Activated T-helper 1 cell treated with anti-CD3 and anti-CD28 coated beads, Interleukin-12 subunit alpha, Interleukin-12 subunit beta, Interleukin-2, Interleukin-4 antibody, amounts not matched to agents 30 ng/mL and 10 ng/mL and 1 ng/mL, durations not matched to agents 14 hours and 24 hours and 36 hours (primary cell): ENCODE measurements around the gene FGD3. TPM values are rescaled to one million over a fixed set of nuclear protein-coding genes. Genes with fewer than 3 reads are reported as not detected.

Source experiments
- DNase-seq: peaks from one replicate; pipeline ENCODE4 v3.0.0; 2021; ENCODE audit warnings: low spot score
- H3K27ac Mint-ChIP-seq: one replicate; pipeline ENCODE4 v1.8.0; 2021; ENCODE audit warnings: mild to moderate bottlenecking, mixed read lengths
- H3K27me3 Mint-ChIP-seq: one replicate; pipeline ENCODE4 v1.8.0; 2022; ENCODE audit warnings: mild to moderate bottlenecking, moderate library complexity, mixed read lengths; ENCODE audit not compliant: insufficient read depth
- H3K36me3 Mint-ChIP-seq: one replicate; pipeline ENCODE4 v1.8.0; 2021; ENCODE audit warnings: low read depth, mixed read lengths
- H3K4me1 Mint-ChIP-seq: one replicate; pipeline ENCODE4 v1.8.0; 2021; ENCODE audit warnings: low read depth, mixed read lengths
- H3K4me3 Mint-ChIP-seq: one replicate; pipeline ENCODE4 v1.8.0; 2021; ENCODE audit warnings: mild to moderate bottlenecking, moderate library complexity, mixed read lengths
- H3K9me3 Mint-ChIP-seq: one replicate; pipeline ENCODE4 v1.8.0; 2021; ENCODE audit warnings: mixed read lengths
- intact Hi-C: fragments of 100-400 bp; cut with micrococcal nuclease; formaldehyde crosslinking; loops from one replicate; pipeline ENCODE4 v1.15.1; 2024
- total RNA-seq: library from RNA; stranded (reverse); gene quantifications from 2 replicates; pipeline ENCODE4 v1.2.3, GENCODE V29; 2022

Gene FGD3
- total RNA-seq, 1 donor from 2014 or later, result 43.9 TPM

- Mint-ChIP-seq H3K4me1 (peaks cover 62% of the 10 kb centered on the region), H3K27me3 (no peaks in the 10 kb centered on the region), H3K36me3 (peaks cover 20% of the 10 kb centered on the region), H3K27ac (peak overlapping the region; percentile 84), H3K4me3 (no peak overlapping the region), H3K9me3 (peaks cover 12% of the 10 kb centered on the region)
- DNase-seq, result no peak
- intact Hi-C loops, result loop anchor here (5.0 kb wide), 2 partner anchors 86 to 194 kb away; partner anchors contain the start of gene ZNF484
Observed at GRCh38 chr9:92962846-92963245, 15.5 kb downstream of the FGD3 start.

- peak; percentile 77 for DNase-seq
- H3K9me3 Mint-ChIP-seq, result peaks cover 12% of the 10 kb centered on the region
- H3K4me3 Mint-ChIP-seq, result peak overlapping the region; percentile 98
- peaks cover 69% of the 10 kb centered on the region for H3K4me1 Mint-ChIP-seq
- H3K27ac Mint-ChIP-seq, result peak overlapping the region; percentile 97
- intact Hi-C loops, result loop anchor here (1.0 to 5.0 kb wide), 8 partner anchors 8 to 489 kb away; partner anchors contain the start of genes FAM120AOS and ZNF484
- no peaks in the 10 kb centered on the region for H3K27me3 Mint-ChIP-seq
- H3K36me3 Mint-ChIP-seq, result peaks cover 21% of the 10 kb centered on the region
Observed at GRCh38 chr9:92963831-92964606, 16.7 kb downstream of the FGD3 start.

- peak overlapping the region; percentile 98 for H3K4me3 Mint-ChIP-seq
- no peaks in the 10 kb centered on the region for H3K27me3 Mint-ChIP-seq
- H3K36me3 Mint-ChIP-seq, result peaks cover 21% of the 10 kb centered on the region
- intact Hi-C loops, result loop anchor here (1.0 to 5.0 kb wide), 8 partner anchors 8 to 488 kb away; partner anchors contain the start of genes FAM120AOS and ZNF484
- H3K9me3 Mint-ChIP-seq, result peaks cover 12% of the 10 kb centered on the region
- H3K4me1 Mint-ChIP-seq, result peaks cover 74% of the 10 kb centered on the region
- no peak for DNase-seq
- H3K27ac Mint-ChIP-seq, result peak overlapping the region; percentile 97
Observed at GRCh38 chr9:92964607-92965060, 17.3 kb downstream of the FGD3 start.

DNA sequence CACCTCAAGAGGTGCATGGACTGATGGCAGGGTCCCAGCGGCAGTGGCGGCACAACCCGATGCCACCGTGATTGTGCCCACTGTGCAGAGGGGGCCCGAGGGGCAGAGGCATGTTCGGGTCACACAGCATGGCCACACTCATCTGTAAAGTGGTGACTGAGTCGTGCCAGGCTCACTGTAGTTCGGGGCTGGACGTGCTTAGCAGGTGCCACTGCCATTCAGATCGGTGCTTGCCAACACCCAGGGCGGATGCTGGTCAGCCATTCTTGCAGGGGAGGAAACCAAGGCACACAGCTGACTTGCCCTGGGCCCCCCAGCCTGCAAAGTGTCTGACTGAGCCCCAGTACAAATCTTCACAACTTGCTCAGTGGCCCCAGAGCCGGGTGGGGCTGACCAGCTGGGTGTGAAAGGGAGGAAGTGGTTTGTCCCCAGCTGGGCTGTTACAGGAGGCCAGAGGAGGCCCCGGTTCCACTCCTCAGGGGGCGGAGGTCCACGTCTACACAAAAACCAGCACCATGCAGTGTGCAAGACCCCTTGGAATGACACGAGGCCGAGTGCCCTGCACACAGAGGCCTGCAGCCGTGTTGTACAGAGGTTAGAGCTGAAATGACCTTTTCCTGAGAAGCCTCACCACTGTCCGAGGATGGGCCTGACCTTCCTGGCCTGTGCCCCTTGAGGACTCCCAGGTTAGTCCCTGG lies 17.9 kb downstream of the FGD3 start:
- peaks cover 21% of the 10 kb centered on the region for H3K36me3 Mint-ChIP-seq
- peaks cover 12% of the 10 kb centered on the region for H3K9me3 Mint-ChIP-seq
- H3K4me3 Mint-ChIP-seq, result peak overlapping the region; percentile 98
- DNase-seq, result no peak
- intact Hi-C loops, result loop anchor here (2.0 kb wide), 3 partner anchors 38 to 488 kb away; partner anchors contain the start of gene FAM120AOS
- H3K27ac Mint-ChIP-seq, result peak overlapping the region; percentile 97
- peaks cover 74% of the 10 kb centered on the region for H3K4me1 Mint-ChIP-seq
- no peaks in the 10 kb centered on the region for H3K27me3 Mint-ChIP-seq

DNA sequence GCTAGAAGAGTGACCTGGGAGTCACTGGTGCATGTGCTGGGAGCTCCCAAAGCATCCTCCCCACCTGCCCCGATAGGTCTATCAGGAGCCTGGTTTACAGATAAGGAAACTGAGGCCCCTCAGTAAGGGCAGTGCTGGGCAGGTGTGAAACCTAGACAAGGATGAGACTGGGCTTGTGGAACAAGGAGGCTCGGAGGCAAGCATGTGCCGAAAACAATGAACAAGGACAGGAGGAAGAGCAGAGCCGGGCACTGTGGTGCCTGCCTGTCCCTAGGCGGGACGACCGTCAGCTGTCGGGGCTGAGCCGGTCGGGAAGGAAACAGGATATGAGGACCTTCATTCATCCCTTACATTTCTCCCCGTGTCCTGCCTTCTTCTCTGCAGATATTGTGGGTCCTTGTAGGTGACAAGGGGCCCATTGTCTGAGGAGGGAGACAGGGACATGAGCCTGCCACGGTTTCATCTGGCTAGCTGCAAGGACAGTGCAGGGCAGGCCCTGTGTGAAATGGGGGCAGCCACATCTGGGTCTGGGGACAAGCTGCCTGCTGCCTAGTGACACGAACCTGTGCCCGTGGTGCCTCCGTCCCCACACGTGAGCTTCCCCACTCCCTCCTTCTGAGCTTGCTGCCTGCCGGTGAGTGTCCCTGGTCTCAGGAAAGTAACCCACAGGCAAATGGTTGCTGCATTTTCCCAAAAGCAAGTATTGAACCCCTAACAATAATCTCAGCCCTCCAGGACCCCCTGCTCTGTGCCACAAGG lies 18.6 kb downstream of the FGD3 start:
- peak overlapping the region; percentile 97 for H3K27ac Mint-ChIP-seq
- no peaks in the 10 kb centered on the region for H3K27me3 Mint-ChIP-seq
- intact Hi-C loops, result loop anchor here (2.0 kb wide), 4 partner anchors 37 to 487 kb away; partner anchors contain the start of genes FAM120AOS and SUSD3
- peaks cover 12% of the 10 kb centered on the region for H3K9me3 Mint-ChIP-seq
- peak overlapping the region; percentile 98 for H3K4me3 Mint-ChIP-seq
- DNase-seq, result no peak
- peaks cover 21% of the 10 kb centered on the region for H3K36me3 Mint-ChIP-seq
- peaks cover 80% of the 10 kb centered on the region for H3K4me1 Mint-ChIP-seq

DNA sequence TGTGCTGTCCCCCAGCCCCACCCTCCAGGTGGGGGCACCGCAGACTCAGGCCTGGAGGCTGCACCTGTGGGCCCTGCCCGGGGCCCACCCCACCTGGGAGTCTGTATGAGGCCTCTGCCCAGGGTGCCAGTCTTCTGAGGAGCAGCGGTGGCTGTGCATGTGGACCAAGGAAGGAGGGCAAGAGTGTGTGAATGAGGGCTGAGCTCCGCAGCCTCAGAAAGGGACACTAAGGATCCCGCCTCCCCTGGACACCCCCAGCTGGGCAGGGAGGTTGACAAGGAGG lies 19.1 kb downstream of the FGD3 start:
- Mint-ChIP-seq H3K36me3 (peaks cover 24% of the 10 kb centered on the region), H3K4me1 (peaks cover 81% of the 10 kb centered on the region), H3K27ac (peak overlapping the region; percentile 97), H3K9me3 (peaks cover 8% of the 10 kb centered on the region), H3K4me3 (peak overlapping the region; percentile 98), H3K27me3 (no peaks in the 10 kb centered on the region)
- no peak for DNase-seq
- intact Hi-C loops, result loop anchor here (2.0 kb wide), 1 partner anchor 92 kb away; the partner anchor contains the start of gene SUSD3

DNA sequence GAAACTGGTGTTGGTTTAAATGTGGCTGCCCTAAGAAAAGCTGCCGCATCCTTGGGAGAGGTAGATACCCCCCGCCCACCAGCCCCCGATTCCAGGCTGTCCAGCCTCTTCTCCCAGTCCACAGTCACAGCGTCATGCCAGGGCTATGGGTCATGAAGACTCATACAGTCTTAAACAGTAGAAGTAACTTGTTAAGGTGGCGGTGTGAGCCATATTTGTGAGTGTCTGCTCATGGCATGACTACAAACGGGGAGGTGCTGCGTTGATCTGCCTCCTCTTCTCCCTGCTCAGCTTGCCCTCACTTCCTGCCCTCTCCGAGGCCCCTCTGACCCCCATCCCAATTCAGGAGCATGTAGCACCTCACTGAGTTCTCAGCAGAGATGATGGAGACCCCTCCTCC lies 20.8 kb downstream of the FGD3 start:
- H3K36me3 Mint-ChIP-seq, result peaks cover 23% of the 10 kb centered on the region

GRCh38 chr9:92969516-92970466 lies 22.5 kb downstream of the FGD3 start:
- peaks cover 94% of the 10 kb centered on the region for H3K4me1 Mint-ChIP-seq
- no peaks in the 10 kb centered on the region for H3K9me3 Mint-ChIP-seq
- no peak for DNase-seq
- H3K27me3 Mint-ChIP-seq, result no peaks in the 10 kb centered on the region
- peak overlapping the region; percentile 97 for H3K27ac Mint-ChIP-seq
- intact Hi-C loops, result no loop called here
- peaks cover 22% of the 10 kb centered on the region for H3K36me3 Mint-ChIP-seq
- peak overlapping the region; percentile 98 for H3K4me3 Mint-ChIP-seq

More for the DNA sequence above, 20.8 kb downstream of the FGD3 start:
- Mint-ChIP-seq H3K4me1 (peaks cover 88% of the 10 kb centered on the region), H3K4me3 (peak overlapping the region; percentile 98), H3K9me3 (no peaks in the 10 kb centered on the region), H3K27ac (peak overlapping the region; percentile 97), H3K27me3 (no peaks in the 10 kb centered on the region)
- intact Hi-C loops, result no loop called here
- DNase-seq, result no peak

DNA sequence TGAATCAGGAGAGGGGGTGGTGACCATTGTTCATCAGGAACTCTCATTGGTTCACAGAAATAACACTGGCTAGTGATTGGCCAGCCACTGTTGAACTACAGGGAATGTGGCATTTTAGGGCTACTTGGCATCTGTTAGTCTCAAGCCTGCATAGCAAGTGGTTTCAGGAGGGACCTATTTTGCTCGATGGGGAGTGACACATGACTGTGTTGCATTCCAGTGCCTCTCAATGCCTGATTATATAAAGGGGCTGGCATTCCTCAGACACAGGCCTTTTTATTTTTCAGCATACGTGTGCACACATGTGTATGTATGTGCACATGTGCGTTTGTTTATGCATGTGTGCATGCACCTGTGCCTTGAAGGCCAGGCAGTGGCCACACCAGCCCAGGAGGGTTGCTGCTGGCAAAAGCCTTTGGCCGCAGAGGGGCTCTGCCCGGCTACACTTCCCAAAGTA lies 23.2 kb downstream of the FGD3 start:
- intact Hi-C loops, result no loop called here
- Mint-ChIP-seq H3K4me3 (peak overlapping the region; percentile 45), H3K9me3 (no peaks in the 10 kb centered on the region), H3K27ac (peak overlapping the region; percentile 97), H3K4me1 (peaks cover 89% of the 10 kb centered on the region), H3K36me3 (peaks cover 26% of the 10 kb centered on the region), H3K27me3 (no peaks in the 10 kb centered on the region)
- no peak for DNase-seq

DNA sequence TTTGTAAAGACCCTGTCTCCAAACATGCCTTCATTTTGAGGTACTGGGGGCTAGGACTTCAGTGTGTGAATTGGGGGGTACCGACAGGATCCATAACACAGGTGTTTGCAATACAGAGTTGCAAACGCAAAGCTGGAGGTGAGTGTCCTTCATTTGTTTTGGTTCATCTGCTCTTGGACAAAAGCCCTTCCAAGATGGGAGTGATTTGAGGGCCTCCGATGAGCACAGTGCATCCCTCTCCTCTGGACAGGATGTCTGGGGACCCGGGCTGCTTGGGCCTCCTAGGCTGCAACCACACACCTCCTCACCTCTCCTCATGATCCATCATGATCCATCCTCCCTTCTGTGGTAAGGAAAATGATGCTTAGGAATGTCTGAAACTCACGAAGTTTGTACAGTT lies 23.8 kb downstream of the FGD3 start:
- Mint-ChIP-seq H3K4me3 (peak overlapping the region; percentile 66), H3K9me3 (no peaks in the 10 kb centered on the region), H3K36me3 (peaks cover 29% of the 10 kb centered on the region), H3K4me1 (peaks cover 84% of the 10 kb centered on the region), H3K27me3 (no peaks in the 10 kb centered on the region), H3K27ac (peak overlapping the region; percentile 76)
- intact Hi-C loops, result no loop called here
- DNase-seq, result no peak

- Mint-ChIP-seq H3K27ac (peak overlapping the region; percentile 87), H3K36me3 (peaks cover 33% of the 10 kb centered on the region), H3K9me3 (no peaks in the 10 kb centered on the region), H3K27me3 (no peaks in the 10 kb centered on the region), H3K4me3 (no peak overlapping the region), H3K4me1 (peaks cover 82% of the 10 kb centered on the region)
- no peak for DNase-seq
- intact Hi-C loops, result loop anchor here (1.0 kb wide), 1 partner anchor 7 kb away; no protein-coding TSS in a partner anchor
Observed at GRCh38 chr9:92971776-92972175, 24.5 kb downstream of the FGD3 start.
